CD4-positive, alpha-beta T cell (primary cell): Measurements from ENCODE around the gene ABHD4. TPM values are rescaled to one million over a fixed set of nuclear protein-coding genes. Genes with fewer than 3 reads are reported as not detected.
A peak's percentile ranks its signal among the peaks of the same experiment; 100 is the strongest.
"Not testable (repeated sequence)": the region's sequence is repeated elsewhere in the genome, so short reads cannot be mapped to it uniquely, and the experiment has no call there.

Source experiments
- ATAC-seq: fragments of 200-7000 bp; cut with Tn5 transposase; one replicate; pipeline ENCODE4 v1.10.0; 2022; ENCODE audit warnings: mild to moderate bottlenecking; ENCODE audit not compliant: poor library complexity
- CTCF ChIA-PET: fragments of 350-600 bp; sonication (Branson Sonifier 250); formaldehyde crosslinking; loops from one replicate; lab custom pipeline; 2021; ENCODE audit warnings: antibody characterized with exemption, inconsistent platforms; lab: Charles Lee
- POLR2A ChIA-PET: fragments of 350-600 bp; sonication (Branson Sonifier 250); formaldehyde crosslinking; loops from one replicate; lab custom pipeline; 2021; ENCODE audit warnings: antibody characterized with exemption, inconsistent platforms; lab: Charles Lee
- DNase-seq, 14 experiments: peaks; one replicate each; pipeline ENCODE4 v3.0.0-alpha.2; 2013 to 2020; ENCODE audit warnings: mixed read lengths in 2 of 14
- H3K27ac ChIP-seq, 2 donors: one replicate each; pipeline versions ENCODE4 v1.5.1 to v1.7.0; 2013; ENCODE audit warnings: low read length in 2 of 2, low read depth in 1 of 2, mild to moderate bottlenecking in 1 of 2
- H3K27me3 ChIP-seq, 2 experiments: 1 replicate in 1 of 2; 2 replicates in 1 of 2; pipeline versions ENCODE4 v1.6.1 to v1.7.0; 2013; ENCODE audit warnings: low read length in 2 of 2, control low read depth in 1 of 2, mild to moderate bottlenecking in 1 of 2, moderate library complexity in 1 of 2; ENCODE audit not compliant: insufficient read depth in 2 of 2, control insufficient read depth in 1 of 2
- H3K36me3 ChIP-seq: one replicate; pipeline ENCODE4 v1.6.1; 2013; ENCODE audit warnings: low read length, control low read depth; ENCODE audit not compliant: insufficient read depth
- H3K4me1 ChIP-seq: one replicate; pipeline ENCODE4 v1.6.1; 2013; ENCODE audit warnings: low read length, control low read depth; ENCODE audit not compliant: insufficient read depth
- H3K4me3 ChIP-seq: one replicate; pipeline ENCODE4 v1.5.1; 2013; ENCODE audit warnings: mild to moderate bottlenecking, low read length, moderate library complexity
- H3K9me3 ChIP-seq, 2 experiments: 1 replicate in 1 of 2; 2 replicates in 1 of 2; pipeline versions ENCODE4 v1.6.1 to v1.7.0; 2013; ENCODE audit warnings: low read length in 2 of 2, mild to moderate bottlenecking in 2 of 2, control low read depth in 1 of 2, moderate library complexity in 1 of 2; ENCODE audit not compliant: control insufficient read depth in 1 of 2, insufficient read depth in 1 of 2
- H3K27ac Mint-ChIP-seq: one replicate; pipeline ENCODE4 v1.8.0; 2020; ENCODE audit warnings: mixed read lengths
- H3K27me3 Mint-ChIP-seq: one replicate; pipeline ENCODE4 v1.8.0; 2021; ENCODE audit warnings: mixed read lengths
- H3K36me3 Mint-ChIP-seq: one replicate; pipeline ENCODE4 v1.8.0; 2021; ENCODE audit warnings: low read depth, mixed read lengths
- H3K4me1 Mint-ChIP-seq: one replicate; pipeline ENCODE4 v1.8.0; 2021; ENCODE audit warnings: low read depth, mixed read lengths
- H3K4me3 Mint-ChIP-seq: one replicate; pipeline ENCODE4 v1.8.0; 2020; ENCODE audit warnings: mild to moderate bottlenecking, mixed read lengths
- H3K9me3 Mint-ChIP-seq: one replicate; pipeline ENCODE4 v1.8.0; 2020; ENCODE audit warnings: mixed read lengths
- CTCF ChIP-seq: fragments of 200-600 bp; IDR thresholded peaks from one replicate; pipeline ENCODE4 v1.8.0; 2022; ENCODE audit warnings: antibody characterized with exemption, mild to moderate bottlenecking
- intact Hi-C, 2 experiments: fragments of 100-400 bp; cut with DNase I in 1 of 2; cut with micrococcal nuclease in 1 of 2; formaldehyde crosslinking; loops; one replicate each; pipeline versions ENCODE4 v1.15.1 to v1.9.0; 2023 to 2025; cut with DNase I, micrococcal nuclease
- total RNA-seq, 174 experiments: library from RNA in 2 of 174; stranded (reverse) in 2 of 174; gene quantifications; one replicate each; pipeline ENCODE4 v1.2.3 and lab custom pipeline; 2021 to 2026

Gene ABHD4
- total RNA-seq, 2 experiments from 2014 or later: 7.1 to 8.9 TPM

DNA sequence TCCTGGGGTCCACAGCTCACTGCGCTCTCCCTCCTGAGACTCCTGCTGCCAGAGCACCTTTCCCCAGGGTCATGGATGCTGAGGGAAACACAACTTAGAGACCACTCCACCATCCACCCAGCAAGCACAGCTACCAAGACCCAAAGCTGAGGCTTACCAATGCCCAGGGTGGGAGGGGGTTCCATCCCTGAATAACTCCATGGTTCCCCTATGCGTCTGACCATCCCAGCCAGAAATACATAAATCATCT lies 45.3 kb upstream of the ABHD4 start:
- peak overlapping the region; percentile 93 for H3K27ac Mint-ChIP-seq
- peaks cover 2% of the 10 kb centered on the region for H3K9me3 Mint-ChIP-seq
- Histone ChIP-seq H3K9me3 (no peaks in the 10 kb centered on the region), H3K4me1 (peaks cover 100% of the 10 kb centered on the region), H3K27ac (peak overlapping the region; percentile 99), H3K36me3 (peaks cover 69% of the 10 kb centered on the region), H3K27me3 (no peaks in the 10 kb centered on the region), H3K4me3 (no peak overlapping the region)
- ChIA-PET POLR2A (interaction anchor here (0.6 to 13.3 kb wide), 16 partner anchors 9 to 829 kb away, joined by 3 to 613 read pairs (median 4); partner anchors contain the start of genes DAD1 and OXA1L), CTCF (interaction anchor here (0.6 to 1.6 kb wide), 4 partner anchors 17 to 829 kb away, joined by 3 to 8 read pairs (median 4); no protein-coding TSS in a partner anchor)
- peaks cover 72% of the 10 kb centered on the region for H3K36me3 Mint-ChIP-seq
- TF ChIP-seq CTCF: no peak
- peaks cover 96% of the 10 kb centered on the region for H3K4me1 Mint-ChIP-seq
- DNase-seq (peak in 2 of 14 experiments; percentile 15 to 21), ATAC-seq (no peak)
- peaks cover 6% of the 10 kb centered on the region for H3K27me3 Mint-ChIP-seq
- peak overlapping the region; percentile 56 for H3K4me3 Mint-ChIP-seq
- intact Hi-C loops: loop anchor here (5.0 to 10.0 kb wide), 8 partner anchors 35 to 805 kb away; no protein-coding TSS in a partner anchor

- Mint-ChIP-seq H3K4me1 (peaks cover 96% of the 10 kb centered on the region), H3K27me3 (peaks cover 6% of the 10 kb centered on the region), H3K36me3 (peaks cover 65% of the 10 kb centered on the region), H3K4me3 (peak overlapping the region; percentile 64), H3K9me3 (peaks cover 2% of the 10 kb centered on the region), H3K27ac (peak overlapping the region; percentile 93)
- peak in 1 of 14 experiments; percentile 32 for DNase-seq
- intact Hi-C loops: loop anchor here (5.0 to 10.0 kb wide), 8 partner anchors 36 to 806 kb away; no protein-coding TSS in a partner anchor
- ATAC-seq: no peak
- ChIA-PET CTCF (interaction anchor here (0.7 to 1.3 kb wide), 3 partner anchors 17 to 22 kb away, joined by 3 to 8 read pairs (median 4); no protein-coding TSS in a partner anchor), POLR2A (interaction anchor here (0.6 to 13.3 kb wide), 13 partner anchors 8 to 830 kb away, joined by 3 to 613 read pairs (median 21); partner anchors contain the start of gene DAD1)
- peaks cover 100% of the 10 kb centered on the region for H3K4me1 ChIP-seq
- no peak for TF ChIP-seq CTCF
- H3K27me3 ChIP-seq: no peaks in the 10 kb centered on the region
- H3K4me3 ChIP-seq: no peak overlapping the region
- no peaks in the 10 kb centered on the region for H3K9me3 ChIP-seq
- peaks cover 62% of the 10 kb centered on the region for H3K36me3 ChIP-seq
- peak overlapping the region; percentile 99 for H3K27ac ChIP-seq
These were observed 44.7 kb upstream of the ABHD4 start for GRCh38 chr14:22553445-22553844.

DNA sequence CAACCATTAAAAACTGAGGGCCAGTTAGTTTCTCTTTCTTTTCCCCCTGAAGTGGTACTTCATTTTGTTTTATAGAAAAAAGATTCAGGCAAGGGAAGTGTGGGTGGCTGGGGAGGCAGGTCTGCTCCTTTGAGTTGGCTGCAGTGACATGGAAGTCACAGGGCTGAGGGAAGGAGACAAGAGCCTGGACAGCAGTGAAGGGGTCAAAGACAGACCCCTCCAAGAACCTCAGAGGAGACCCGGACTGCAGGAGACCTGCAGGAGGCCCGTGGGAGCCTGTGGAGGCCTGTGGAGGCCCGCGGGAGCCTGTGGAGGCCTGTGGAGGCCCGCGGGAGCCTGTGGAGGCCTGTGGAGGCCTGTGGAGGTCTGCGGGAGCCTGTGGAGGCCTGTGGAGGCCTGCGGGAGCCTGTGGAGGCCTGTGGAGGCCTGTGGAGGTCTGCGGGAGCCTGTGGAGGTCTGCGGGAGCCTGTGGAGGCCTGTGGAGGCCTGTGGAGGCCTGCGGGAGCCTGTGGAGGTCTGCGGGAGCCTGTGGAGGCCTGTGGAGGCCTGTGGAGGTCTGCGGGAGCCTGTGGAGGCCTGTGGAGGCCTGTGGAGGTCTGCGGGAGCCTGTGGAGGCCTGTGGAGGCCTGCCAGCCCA lies 44.1 kb upstream of the ABHD4 start:
- ChIA-PET POLR2A (interaction anchor here (1.3 to 13.3 kb wide), 11 partner anchors 7 to 589 kb away, joined by 3 to 613 read pairs (median 101); no protein-coding TSS in a partner anchor), CTCF (interaction anchor here (0.7 to 4.5 kb wide), 3 partner anchors 16 to 27 kb away, joined by 3 to 211 read pairs (median 41); no protein-coding TSS in a partner anchor)
- H3K9me3 Mint-ChIP-seq, H3K4me3 ChIP-seq, H3K27me3 ChIP-seq, H3K27me3 Mint-ChIP-seq, H3K9me3 ChIP-seq, ATAC-seq: not testable (repeated sequence)
- peaks cover 59% of the 10 kb centered on the region for H3K36me3 ChIP-seq
- intact Hi-C loops: loop anchor here (5.0 to 10.0 kb wide), 8 partner anchors 37 to 807 kb away; no protein-coding TSS in a partner anchor
- H3K27ac Mint-ChIP-seq: peak overlapping the region; percentile 97
- peaks cover 100% of the 10 kb centered on the region for H3K4me1 ChIP-seq
- peaks cover 96% of the 10 kb centered on the region for H3K4me1 Mint-ChIP-seq
- peak overlapping the region; percentile 99 for H3K27ac ChIP-seq
- H3K4me3 Mint-ChIP-seq: peak overlapping the region; percentile 64
- DNase-seq: peak in 3 of 14 experiments; percentile 66 to 77 (median 66)
- peaks cover 60% of the 10 kb centered on the region for H3K36me3 Mint-ChIP-seq
